Ovary (tissue), 9 donors: Measurements from ENCODE around the gene IGDCC3. TPM values are rescaled to one million over a fixed set of nuclear protein-coding genes. Genes with fewer than 3 reads are reported as not detected.

Source experiments
- DNase-seq, 5 donors: peaks; one replicate each; pipeline ENCODE4 v3.0.0-alpha.2; 2019 to 2020
- H3K27ac ChIP-seq, 2 donors: fragments of 200-600 bp; one replicate each; pipeline versions ENCODE4 v1.5.1 to v1.8.0; 2019 to 2022
- H3K27me3 ChIP-seq: fragments of 200-600 bp; one replicate; pipeline ENCODE4 v1.8.0; 2022
- H3K36me3 ChIP-seq: fragments of 200-600 bp; sonication (generic); one replicate; pipeline ENCODE4 v1.5.1; 2019
- H3K4me1 ChIP-seq: one replicate; pipeline ENCODE4 v1.8.1; 2013; ENCODE audit warnings: mild to moderate bottlenecking, moderate library complexity; ENCODE audit not compliant: insufficient read depth
- H3K4me3 ChIP-seq: fragments of 200-600 bp; sonication (generic); one replicate; pipeline ENCODE4 v1.5.1; 2017
- H3K9me3 ChIP-seq, 2 donors: fragments of 200-600 bp in 1 of 2; sonication (generic) in 1 of 2; one replicate each; pipeline versions ENCODE4 v1.5.1 to v1.8.1; 2013 to 2019; ENCODE audit warnings: mild to moderate bottlenecking in 1 of 2, moderate library complexity in 1 of 2
- CTCF ChIP-seq, 3 donors: fragments of 450-650 bp in 2 of 3; fragments of 200-600 bp in 1 of 3; IDR thresholded peaks; one replicate each; pipeline versions ENCODE4 v1.5.1 to v1.8.0; 2016 to 2022; ENCODE audit warnings: antibody characterized with exemption in 3 of 3, mild to moderate bottlenecking in 1 of 3
- EP300 ChIP-seq: sonication (generic); formaldehyde crosslinking; IDR thresholded peaks from one replicate; pipeline ENCODE4 v1.6.1; 2017; ENCODE audit warnings: antibody characterized with exemption
- POLR2A ChIP-seq: fragments of 450-650 bp; IDR thresholded peaks from one replicate; pipeline ENCODE4 v1.6.1; 2017; ENCODE audit warnings: antibody characterized with exemption, mild to moderate bottlenecking, moderate library complexity
- WGBS, 3 donors: extraction: QIAGEN DNeasy Blood & Tissue Kit in 1 of 3; methylation state at CpG; one replicate each; pipeline versions ENCODE4 v1.1.5 to v1.1.7; 2013 to 2017; 5-methylcytosine and 5-hydroxymethylcytosine counted together
- intact Hi-C, 4 donors: fragments of 100-400 bp; cut with DNase I; formaldehyde crosslinking; loops; one replicate each; pipeline versions ENCODE4 v1.11.0 to v1.15.1; 2022 to 2023
- polyA plus RNA-seq, 2 donors: library from polyadenylated mRNA; stranded (reverse); fragments of 200-250 nt in 1 of 2; fragments of 350-450 nt in 1 of 2; fragmentation: Illumina TruSeq in 1 of 2; extraction: RNeasy Lipid Tissue Mini Kit (QIAGEN cat#74804) in 1 of 2; gene quantifications; one replicate each; pipeline ENCODE4 v1.2.3, GENCODE V29; 2013 to 2014
- total RNA-seq, 7 donors: library from RNA; depleted of rRNA in 2 of 7; stranded (reverse); fragments of >200 nt in 2 of 7; fragmentation: NEBNext Ultra II Directional in 3 of 7; extraction: Animal tissue kit (Norgen Biotek cat#: 25700) in 3 of 7; gene quantifications; one replicate each; pipeline versions ENCODE4 v1.1.0 to v1.2.4, GENCODE V29; 2016 to 2023
- donor health status: DM: no; HTN: no; CAD: no; lungs with moderate emphysema.
- donor health status: DM: no; HTN: no; CAD: no.
- donor health status: Bipolar disorder and iron deficiency.
- donor health status: DM: yes; HTN: yes; CAD: no.
- donor health status: DM: no; HTN: no; CAD: no.
- donor health status: DM: yes; HTN: yes; CAD: no.

Gene IGDCC3
- total and polyA plus RNA-seq, 9 donors: 0.11 to 1.8 (median 0.74) TPM

DNA sequence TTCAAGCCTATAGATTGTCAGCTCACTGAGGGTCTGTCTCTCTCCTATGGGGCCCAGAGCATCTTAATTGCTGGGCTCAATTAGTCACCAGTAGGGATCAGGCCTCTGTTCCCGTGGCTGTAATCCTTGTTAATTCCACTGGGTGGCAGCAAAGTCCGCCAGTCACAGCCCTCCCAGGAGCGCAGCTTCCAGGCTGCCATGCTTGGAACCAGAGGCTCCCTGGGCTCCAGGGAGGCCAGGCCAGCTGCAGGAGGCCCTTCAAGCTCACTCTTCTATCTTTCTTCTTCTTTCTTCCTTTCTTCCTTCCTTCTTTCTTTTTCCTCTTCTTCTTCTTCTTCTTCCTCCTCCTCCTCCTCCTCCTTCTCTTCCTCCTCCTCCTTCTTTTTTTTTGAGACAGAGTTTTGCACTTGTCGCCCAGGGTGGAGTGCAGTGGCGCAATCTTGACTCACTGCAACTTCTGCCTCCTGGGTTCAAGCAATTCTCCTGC is 58.9 kb downstream of the IGDCC3 start:
- H3K9me3 ChIP-seq: no peaks in the 10 kb centered on the region
- H3K27ac ChIP-seq: no peak overlapping the region
- peak; percentile 71 to 86 (median 85) for DNase-seq
- intact Hi-C loops: loop anchor here in 2 of 4 donors (2.0 kb wide), 1 partner anchor 66 kb away; no protein-coding TSS in a partner anchor
- peak; percentile 88 to 92 (median 91) for TF ChIP-seq CTCF (IDR thresholded peaks at IDR 0.05)
- TF ChIP-seq EP300: no peak
- no peak overlapping the region for H3K4me3 ChIP-seq
- H3K36me3 ChIP-seq: no peaks in the 10 kb centered on the region
- 38 to 41% (median 38%) methylated on average over 5 of the region's 5 CpGs for WGBS, 3 donors
- no peaks in the 10 kb centered on the region for H3K27me3 ChIP-seq
- peaks cover 3% of the 10 kb centered on the region for H3K4me1 ChIP-seq

DNA sequence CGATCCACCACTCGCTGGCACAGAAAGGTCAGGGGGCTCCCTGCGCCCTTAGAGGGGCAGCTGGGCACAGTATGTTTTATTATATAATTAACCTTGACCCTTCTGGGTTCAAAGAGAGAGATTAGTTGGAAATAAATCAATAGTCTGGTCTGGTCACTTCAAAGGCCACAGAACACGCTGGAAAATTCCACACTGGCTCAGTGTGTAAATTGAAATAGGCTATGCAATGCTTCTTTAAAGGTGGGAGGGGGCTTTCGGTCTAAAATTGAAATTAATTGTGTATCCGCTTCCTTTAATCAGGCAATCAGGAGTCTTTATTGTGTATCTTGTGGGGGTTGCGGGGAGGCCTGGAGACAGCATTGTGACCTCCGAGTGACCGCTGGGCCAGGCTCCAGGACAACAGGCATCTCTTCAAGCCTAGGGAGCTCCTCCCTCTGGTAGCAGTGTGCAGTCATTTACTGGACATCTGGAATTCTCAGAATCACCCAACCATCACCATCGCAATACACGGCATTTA is 65.3 kb downstream of the IGDCC3 start:
- H3K36me3 ChIP-seq: no peaks in the 10 kb centered on the region
- intact Hi-C loops: no loop called here
- H3K27ac ChIP-seq: peak overlapping the region in 1 of 2 donors; percentile 52
- no peaks in the 10 kb centered on the region for H3K4me1 ChIP-seq
- H3K9me3 ChIP-seq: no peaks in the 10 kb centered on the region
- TF ChIP-seq POLR2A (no peak), CTCF (IDR thresholded peaks at IDR 0.05) (no peak), EP300 (no peak)
- no peaks in the 10 kb centered on the region for H3K27me3 ChIP-seq
- WGBS, 3 donors: 48 to 52% (median 50%) methylated on average over 11 of the region's 11 CpGs
- peak in 3 of 5 donors; percentile 51 to 67 (median 56) for DNase-seq
- no peak overlapping the region for H3K4me3 ChIP-seq

- Histone ChIP-seq H3K36me3 (no peaks in the 10 kb centered on the region), H3K27ac (no peak overlapping the region), H3K9me3 (no peaks in the 10 kb centered on the region), H3K4me3 (no peak overlapping the region), H3K4me1 (no peaks in the 10 kb centered on the region), H3K27me3 (no peaks in the 10 kb centered on the region)
- TF ChIP-seq POLR2A: no peak
- TF ChIP-seq EP300: no peak
- no peak for TF ChIP-seq CTCF (IDR thresholded peaks at IDR 0.05)
- DNase-seq: no peak
- intact Hi-C loops: no loop called here
- WGBS, 3 donors: 62 to 66% (median 65%) methylated on average over 3 of the region's 3 CpGs
These were observed 66.0 kb downstream of the IGDCC3 start for GRCh38 chr15:65311760-65312159.

- H3K27me3 ChIP-seq: no peaks in the 10 kb centered on the region
- no peak for DNase-seq
- intact Hi-C loops: no loop called here
- no peak overlapping the region for H3K4me3 ChIP-seq
- TF ChIP-seq CTCF (IDR thresholded peaks at IDR 0.05): no peak
- no peak for TF ChIP-seq POLR2A
- no peak for TF ChIP-seq EP300
- 89 to 93% (median 90%) methylated on average over 10 of the region's 10 CpGs for WGBS, 3 donors
- no peaks in the 10 kb centered on the region for H3K36me3 ChIP-seq
- no peak overlapping the region for H3K27ac ChIP-seq
- no peaks in the 10 kb centered on the region for H3K4me1 ChIP-seq
- H3K9me3 ChIP-seq: no peaks in the 10 kb centered on the region
These were observed 67.2 kb downstream of the IGDCC3 start for GRCh38 chr15:65310431-65311137.
